H1 (cell line): ENCODE data around the gene SCAMP3. TPM values are rescaled to one million over a fixed set of nuclear protein-coding genes. Genes with fewer than 3 reads are reported as not detected.

Experiments used
- FOSL1 ChIP-seq: IDR thresholded peaks from 2 replicates; pipeline ENCODE4 v1.6.1; 2011; ENCODE audit warnings: mild to moderate bottlenecking, low read depth, low read length, moderate library complexity; ENCODE audit not compliant: insufficient read depth
- RNF2 ChIP-seq: fragments of 200-900, 300-1000 bp; sonication (generic); IDR thresholded peaks from 2 replicates; pipeline ENCODE4 v1.7.1; 2016; ENCODE audit warnings: borderline replicate concordance, low read depth, mild to moderate bottlenecking, antibody characterized with exemption, low read length; ENCODE audit not compliant: poor library complexity, severe bottlenecking; ENCODE audit errors: missing control alignments
- SIN3A ChIP-seq, 2 experiments: IDR thresholded peaks in 1 of 2; conservative IDR thresholded peaks in 1 of 2; 2 replicates each; pipeline ENCODE4 v1.6.1; 2011 to 2012; ENCODE audit warnings: low read length in 2 of 2, improper control_type of control experiment in 1 of 2, low read depth in 1 of 2, mild to moderate bottlenecking in 1 of 2
- polyA plus RNA-seq, 7 experiments: library from polyadenylated mRNA; depleted of rRNA in 3 of 7; stranded (reverse) in 5 of 7; unstranded in 2 of 7; fragments of >200 nt in 5 of 7; fragments of 200-250 nt in 2 of 7; gene quantifications; 1 replicate in 5 of 7; 2 replicates in 1 of 7; 4 replicates in 1 of 7; pipeline versions ENCODE4 v1.2.1 to v1.2.3, GENCODE V29; 2011 to 2013; ENCODE audit warnings: missing spikeins in 2 of 7, mixed read lengths in 2 of 7
- total RNA-seq: library from RNA; stranded (reverse); fragmentation: NEBNext Ultra II Directional; extraction: Animal tissue kit (Norgen Biotek cat#: 25700); gene quantifications from 2 replicates; pipeline ENCODE4 v1.2.1, GENCODE V29; 2021

The SCAMP3 gene
- total and polyA plus RNA-seq, 2 of the 8 experiments (the other 6 are each of a cell fraction or from before 2014, with no cell fraction given): 48.9 to 143 TPM

- TF ChIP-seq RNF2 (no peak), SIN3A (conservative IDR thresholded peaks at IDR 0.05 in 1 of 2, IDR thresholded peaks at IDR 0.05 in 1 of 2; ENCODE audit: low read depth in 1 of 2, low read length in 2 of 2) (peak in 1 of 2 experiments; percentile 43; a peak in 1 of 4 replicates), FOSL1 (no peak)
These were observed 42.5 kb downstream of the SCAMP3 start (continued) for GRCh38 chr1:155219592-155220031.
